GM12875 (cell line): ENCODE measurements around the gene SELENOI.

ENCODE experiments used
- H3K4me3 ChIP-seq: one replicate; pipeline ENCODE4 v1.5.1; 2011; ENCODE audit warnings: low read depth, low read length, control low read depth
- CTCF ChIP-seq: IDR thresholded peaks from 2 replicates; pipeline ENCODE4 v1.5.1; 2011; ENCODE audit warnings: low read depth, mild to moderate bottlenecking, control low read depth, inconsistent platforms, low read length, moderate library complexity, borderline replicate concordance; ENCODE audit not compliant: insufficient read depth

Gene SELENOI

GRCh38 chr2:26345545-26346453, at the start of gene SELENOI:
Gene SELENOI (plus strand): TSS chr2:26346143. CDS start chr2:26346233, 90 bp downstream.
- TF ChIP-seq CTCF: no peak
- peak within 1 kb of the TSS; percentile 87 for H3K4me3 ChIP-seq

GRCh38 chr2:26297061-26297460, 48.9 kb upstream of the SELENOI start:
- TF ChIP-seq CTCF: no peak
- no peak overlapping the region for H3K4me3 ChIP-seq

- TF ChIP-seq CTCF: no peak
- no peak overlapping the region for H3K4me3 ChIP-seq
Observed at GRCh38 chr2:26298286-26298637, 47.7 kb upstream of the SELENOI start.

GRCh38 chr2:26298638-26299393, 47.1 kb upstream of the SELENOI start:
- peak overlapping the region; percentile 49 for H3K4me3 ChIP-seq
- no peak for TF ChIP-seq CTCF

GRCh38 chr2:26299471-26300101, 46.4 kb upstream of the SELENOI start:
- H3K4me3 ChIP-seq: peak overlapping the region; percentile 49
- no peak for TF ChIP-seq CTCF

GRCh38 chr2:26300234-26300925, 45.6 kb upstream of the SELENOI start:
- H3K4me3 ChIP-seq: no peak overlapping the region
- no peak for TF ChIP-seq CTCF
